Activated effector memory CD4-positive, alpha-beta T cell treated with Interleukin-2 at 50 U/mL for 16 hours (primary cell): Measurements from ENCODE around the gene HP.
"Not testable (repeated sequence)": the region's sequence is repeated elsewhere in the genome, so short reads cannot be mapped to it uniquely, and the experiment has no call there.

Experiments used
- DNase-seq: peaks from one replicate; pipeline ENCODE4 v3.0.0-alpha.2; 2020

The HP gene

GRCh38 chr16:72043539-72043938 is 10.8 kb upstream of the HP start:
- DNase-seq: no peak

- DNase-seq: no peak
Measured at GRCh38 chr16:72044296-72044695, 10.0 kb upstream of the HP start.

- DNase-seq: no peak
Measured at GRCh38 chr16:72044825-72045359, 9.4 kb upstream of the HP start.

GRCh38 chr16:72049110-72049509 is 5.2 kb upstream of the HP start:
- no peak for DNase-seq

GRCh38 chr16:72050769-72051464 is 3.4 kb upstream of the HP start:
- DNase-seq: no peak

GRCh38 chr16:72051818-72052217 is 2.5 kb upstream of the HP start:
- DNase-seq: no peak

DNA sequence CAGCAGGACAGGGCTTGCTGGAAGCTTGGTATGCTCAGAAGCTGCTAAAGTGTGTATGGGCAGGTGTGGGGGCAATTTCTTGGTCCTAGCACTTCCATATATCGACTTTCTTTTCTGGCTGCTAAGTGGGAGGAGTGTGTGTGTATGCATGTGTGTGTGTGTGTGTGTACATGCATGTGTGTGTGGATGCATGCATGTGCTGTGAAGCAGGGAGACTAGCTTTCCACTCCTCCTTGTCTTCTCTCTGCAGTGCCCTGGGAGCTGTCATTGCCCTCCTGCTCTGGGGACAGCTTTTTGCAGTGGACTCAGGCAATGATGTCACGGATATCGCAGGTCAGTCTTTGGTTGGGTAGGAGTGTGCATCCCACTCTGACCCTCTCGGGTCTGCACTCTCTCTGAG is 1.6 kb downstream of the HP start:
- no peak for DNase-seq

- not testable (repeated sequence) for DNase-seq
Measured at GRCh38 chr16:72057313-72057712, 3.0 kb downstream of the HP start.

GRCh38 chr16:72059060-72059459 is 4.8 kb downstream of the HP start:
- DNase-seq: not testable (repeated sequence)

- DNase-seq: no peak
Measured at GRCh38 chr16:72060405-72060804, 6.1 kb downstream of the HP start.

- DNase-seq: no peak
Measured at GRCh38 chr16:72061564-72061963, 7.3 kb downstream of the HP start.

GRCh38 chr16:72064361-72064894 is 10.1 kb downstream of the HP start:
- DNase-seq: no peak

DNA sequence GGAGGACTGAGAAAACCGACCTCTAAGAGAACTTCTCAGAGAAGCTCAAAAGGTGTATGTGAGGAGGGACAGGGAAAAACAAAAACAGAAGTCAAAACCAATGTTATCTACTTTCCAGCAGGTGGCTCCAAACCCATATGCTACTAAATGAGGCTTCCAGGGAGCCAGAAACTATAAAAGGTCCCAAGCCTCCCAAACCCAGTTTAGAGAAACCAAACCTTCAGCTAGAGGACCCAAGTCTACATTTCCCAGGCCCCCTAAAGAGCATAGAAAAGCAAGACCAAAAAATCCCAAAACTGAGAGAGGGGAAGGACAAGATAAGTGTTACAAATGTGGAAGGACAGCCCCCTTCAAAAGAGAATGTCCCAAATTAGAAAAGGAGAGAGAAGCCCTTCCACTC is 12.4 kb downstream of the HP start:
- no peak for DNase-seq

- DNase-seq: no peak
Measured at GRCh38 chr16:72068930-72069329, 14.6 kb downstream of the HP start.

GRCh38 chr16:72072514-72073342 is 18.4 kb downstream of the HP start:
- no peak for DNase-seq

DNA sequence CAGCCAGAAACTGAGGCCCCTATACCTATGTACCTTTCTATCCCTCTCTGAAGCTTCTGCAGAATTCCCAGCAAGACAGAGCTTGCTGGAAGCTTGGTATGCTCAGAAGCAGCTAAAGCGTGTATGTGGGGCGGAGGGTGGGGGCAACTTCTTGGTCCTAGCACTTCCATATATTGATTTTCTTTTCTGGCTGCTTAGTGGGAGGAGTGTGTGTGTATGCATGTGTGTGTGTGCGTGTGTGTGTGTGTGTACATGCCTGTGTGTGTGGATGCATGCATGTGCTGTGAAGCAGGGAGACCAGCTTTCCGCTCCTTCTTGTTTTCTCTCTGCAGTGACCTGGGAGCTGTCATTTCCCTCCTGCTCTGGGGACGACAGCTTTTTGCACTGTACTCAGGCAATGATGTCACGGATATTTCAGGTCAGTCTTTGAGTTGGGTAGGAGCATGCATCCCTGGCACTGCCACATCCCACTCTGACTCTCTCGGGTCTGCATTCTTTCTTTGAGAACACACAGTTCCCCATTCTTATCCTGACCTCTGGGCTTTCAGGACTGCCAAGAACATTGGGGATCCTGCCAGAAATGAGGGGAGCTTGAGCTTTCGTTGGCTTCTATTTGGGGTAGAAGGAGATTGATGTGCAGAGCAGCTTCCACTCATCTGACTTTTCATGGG is 19.4 kb downstream of the HP start:
- DNase-seq: no peak

DNA sequence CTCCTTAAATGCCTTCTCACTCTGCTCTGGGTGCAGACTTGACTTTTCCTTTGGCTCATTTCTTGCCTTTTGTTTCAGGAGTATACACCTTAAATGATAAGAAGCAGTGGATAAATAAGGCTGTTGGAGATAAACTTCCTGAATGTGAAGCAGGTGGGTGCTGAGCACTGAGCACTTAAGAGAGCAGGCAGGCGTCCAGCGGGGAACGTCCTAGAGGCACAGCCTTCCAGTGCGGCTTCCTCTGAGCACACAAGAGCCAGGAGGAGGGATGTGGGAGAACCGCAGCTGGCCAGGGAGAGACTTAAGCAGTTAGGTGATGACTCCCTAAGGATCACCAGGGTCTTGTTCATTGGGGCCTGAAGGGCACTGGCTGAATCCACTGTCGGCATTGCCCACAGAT is 20.8 kb downstream of the HP start:
- DNase-seq: not testable (repeated sequence)

- not testable (repeated sequence) for DNase-seq
Measured at GRCh38 chr16:72076991-72077706, 22.8 kb downstream of the HP start.

- DNase-seq: no peak
Measured at GRCh38 chr16:72083778-72084404, 29.6 kb downstream of the HP start.

GRCh38 chr16:72084445-72084844 is 30.1 kb downstream of the HP start:
- no peak for DNase-seq

- DNase-seq: no peak
Measured at GRCh38 chr16:72085002-72085401, 30.7 kb downstream of the HP start.

DNA sequence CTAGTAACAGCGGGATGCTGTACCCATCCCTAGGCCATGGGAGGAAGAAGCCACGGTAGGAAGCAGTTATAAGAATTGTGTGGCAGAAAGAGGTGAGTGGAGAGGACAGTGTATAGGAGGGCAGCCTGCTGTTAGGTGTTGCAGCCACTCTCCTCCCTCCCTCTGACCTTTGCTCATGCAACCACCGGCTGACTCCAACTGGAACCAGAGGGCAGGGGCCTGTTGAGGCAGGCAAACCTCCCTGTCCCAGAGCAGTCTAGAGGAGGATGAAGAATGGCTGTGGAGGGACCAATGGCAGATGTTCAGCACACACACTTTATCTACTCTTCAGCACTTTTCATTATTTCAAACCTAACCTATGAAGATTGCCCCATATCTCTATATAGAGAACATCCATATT is 36.9 kb downstream of the HP start:
- DNase-seq: no peak
